Keratinocyte (primary cell): ENCODE data around the gene CTU1. TPM values are rescaled to one million over a fixed set of nuclear protein-coding genes. Genes with fewer than 3 reads are reported as not detected.

Source experiments
- DNase-seq: peaks from one replicate; pipeline ENCODE4 v3.0.0-alpha.2; 2011; ENCODE audit warnings: low read depth, missing footprints, low spot score
- FAIRE-seq: peaks from 2 replicates; lab custom pipeline; 2011; peaks lifted over from hg19 to GRCh38; lab: Jason Lieb, UNC
- H2AFZ ChIP-seq: 2 replicates; pipeline ENCODE4 v1.6.0; 2012; ENCODE audit warnings: low read length, control low read depth, inconsistent platforms; ENCODE audit not compliant: control insufficient read depth
- H3K27ac ChIP-seq: 2 replicates; pipeline ENCODE4 v1.5.1; 2011; ENCODE audit warnings: low read length; ENCODE audit not compliant: control insufficient read depth, insufficient read depth
- H3K27me3 ChIP-seq: 3 replicates; pipeline ENCODE4 v1.6.0; 2011; ENCODE audit warnings: low read length; ENCODE audit not compliant: control insufficient read depth, insufficient read depth; ENCODE audit errors: extremely low read depth
- H3K36me3 ChIP-seq, 2 experiments: 2 replicates in 1 of 2; 3 replicates in 1 of 2; pipeline ENCODE4 v1.5.1; 2011; ENCODE audit warnings: low read length in 2 of 2, mild to moderate bottlenecking in 1 of 2; ENCODE audit not compliant: control insufficient read depth in 2 of 2, insufficient read depth in 2 of 2; ENCODE audit errors: extremely low read depth in 1 of 2
- H3K4me1 ChIP-seq: 3 replicates; pipeline ENCODE4 v1.5.1; 2011; ENCODE audit warnings: low read length; ENCODE audit not compliant: control insufficient read depth, insufficient read depth; ENCODE audit errors: extremely low read depth
- H3K4me2 ChIP-seq: 3 replicates; pipeline ENCODE4 v1.6.0; 2011; ENCODE audit warnings: low read depth, low read length; ENCODE audit not compliant: control insufficient read depth, insufficient read depth; ENCODE audit errors: extremely low read depth
- H3K4me3 ChIP-seq, 3 experiments: fragments of 200-600 bp in 1 of 3; sonication (generic) in 1 of 3; 2 replicates in 2 of 3; 3 replicates in 1 of 3; pipeline ENCODE4 v1.5.1; 2011 to 2016; ENCODE audit warnings: low read length in 3 of 3, mild to moderate bottlenecking in 3 of 3, control low read depth in 2 of 3, inconsistent platforms in 1 of 3, low read depth in 1 of 3, mixed read lengths in 1 of 3, mixed run types in 1 of 3, moderate library complexity in 1 of 3; ENCODE audit not compliant: control insufficient read depth in 2 of 3, insufficient read depth in 2 of 3; ENCODE audit errors: extremely low read depth in 1 of 3
- H3K79me2 ChIP-seq: 2 replicates; pipeline ENCODE4 v1.6.0; 2012; ENCODE audit warnings: low read length; ENCODE audit not compliant: control insufficient read depth, insufficient read depth
- H3K9ac ChIP-seq: 3 replicates; pipeline ENCODE4 v1.6.0; 2011; ENCODE audit warnings: low read length; ENCODE audit not compliant: control insufficient read depth, insufficient read depth; ENCODE audit errors: extremely low read depth
- H3K9me1 ChIP-seq: 3 replicates; pipeline ENCODE4 v1.6.0; 2011; ENCODE audit warnings: low read length; ENCODE audit not compliant: control insufficient read depth, insufficient read depth; ENCODE audit errors: extremely low read depth
- H3K9me3 ChIP-seq: 2 replicates; pipeline ENCODE4 v1.5.1; 2012; ENCODE audit warnings: low read depth, low read length; ENCODE audit not compliant: control insufficient read depth
- H4K20me1 ChIP-seq: 3 replicates; pipeline ENCODE4 v1.6.0; 2011; ENCODE audit warnings: low read length; ENCODE audit not compliant: control insufficient read depth, insufficient read depth; ENCODE audit errors: extremely low read depth
- CTCF ChIP-seq, 3 experiments: IDR thresholded peaks in 1 of 3; conservative IDR thresholded peaks in 1 of 3; optimal IDR thresholded peaks in 1 of 3; 2 replicates in 2 of 3; 3 replicates in 1 of 3; pipeline versions ENCODE3 to v1.5.1; 2011; ENCODE audit warnings: low read length in 3 of 3, mild to moderate bottlenecking in 3 of 3, moderate library complexity in 2 of 3, control low read depth in 1 of 3, inconsistent platforms in 1 of 3; ENCODE audit not compliant: insufficient read depth in 2 of 3; ENCODE audit errors: extremely low read depth in 1 of 3
- EZH2 ChIP-seq: IDR thresholded peaks from one replicate; pipeline ENCODE4 v1.6.1; 2012; ENCODE audit warnings: inconsistent platforms, mild to moderate bottlenecking, low read length, moderate library complexity
- dilution Hi-C: fragments of 300-500 bp; cut with MboI; formaldehyde crosslinking; loops from one replicate; pipeline ENCODE4 v1.7.0; 2020; ENCODE audit warnings: low sequenced_read_pairs; ENCODE audit not compliant: extremely low pct_ligation_motif_present
- polyA plus RNA-seq, 5 experiments: library from polyadenylated mRNA; depleted of rRNA in 3 of 5; stranded (reverse) in 3 of 5; stranded (forward) in 1 of 5; unstranded in 1 of 5; fragments of >200 nt; gene quantifications; 1 replicate in 1 of 5; 2 replicates in 3 of 5; 3 replicates in 1 of 5; pipeline versions ENCODE4 v1.2.1 to v1.2.3, GENCODE V29; 2011 to 2012; ENCODE audit warnings: missing spikeins in 2 of 5, low read depth in 1 of 5, low replicate concordance in 1 of 5

Gene CTU1
- polyA plus RNA-seq, 1 donor (not counting 4 experiments of a cell fraction or from before 2014, with no cell fraction given): 1.9 TPM

GRCh38 chr19:51129716-51130115, 21.5 kb upstream of the CTU1 start:
- Histone ChIP-seq H3K27ac (no peak overlapping the region), H3K9me1 (no peaks in the 10 kb centered on the region), H3K9me3 (no peaks in the 10 kb centered on the region), H3K4me2 (no peak overlapping the region), H3K9ac (no peak overlapping the region), H3K79me2 (no peaks in the 10 kb centered on the region), H3K4me1 (no peaks in the 10 kb centered on the region), H2AFZ (no peak overlapping the region), H3K36me3 (no peaks in the 10 kb centered on the region), H3K4me3 (no peak overlapping the region), H3K27me3 (no peaks in the 10 kb centered on the region), H4K20me1 (no peaks in the 10 kb centered on the region)
- DNase-seq (no peak), FAIRE-seq (no peak)
- dilution Hi-C loops: no loop called here
- TF ChIP-seq EZH2 (no peak), CTCF (optimal IDR thresholded peaks at IDR 0.05 in 1 of 3, IDR thresholded peaks at IDR 0.05 in 1 of 3, conservative IDR thresholded peaks at IDR 0.05 in 1 of 3; ENCODE audit: extremely low read depth in 1 of 3, insufficient read depth in 2 of 3, low read length in 3 of 3) (no peak)

GRCh38 chr19:51128227-51128626, 20.0 kb upstream of the CTU1 start:
- Histone ChIP-seq H3K9me1 (no peaks in the 10 kb centered on the region), H3K79me2 (no peaks in the 10 kb centered on the region), H3K9me3 (no peaks in the 10 kb centered on the region), H3K4me2 (no peak overlapping the region), H3K9ac (no peak overlapping the region), H4K20me1 (no peaks in the 10 kb centered on the region), H3K4me3 (no peak overlapping the region), H3K36me3 (no peaks in the 10 kb centered on the region), H3K4me1 (no peaks in the 10 kb centered on the region), H3K27me3 (no peaks in the 10 kb centered on the region), H2AFZ (no peak overlapping the region), H3K27ac (no peak overlapping the region)
- TF ChIP-seq EZH2 (no peak), CTCF (optimal IDR thresholded peaks at IDR 0.05 in 1 of 3, IDR thresholded peaks at IDR 0.05 in 1 of 3, conservative IDR thresholded peaks at IDR 0.05 in 1 of 3; ENCODE audit: extremely low read depth in 1 of 3, insufficient read depth in 2 of 3, low read length in 3 of 3) (no peak)
- FAIRE-seq (no peak), DNase-seq (no peak)
- dilution Hi-C loops: no loop called here
